NCI-H1417 treated with DMSO at 0.1 percent for 48 hours (cell line): ENCODE data around the gene FAM162B.
"Not testable (repeated sequence)": the region's sequence is repeated elsewhere in the genome, so short reads cannot be mapped to it uniquely, and the experiment has no call there.

ENCODE experiments used
- DNase-seq: peaks from one replicate; lab custom pipeline; 2025; lab: John Stamatoyannopoulos, UW

FAM162B gene

DNA sequence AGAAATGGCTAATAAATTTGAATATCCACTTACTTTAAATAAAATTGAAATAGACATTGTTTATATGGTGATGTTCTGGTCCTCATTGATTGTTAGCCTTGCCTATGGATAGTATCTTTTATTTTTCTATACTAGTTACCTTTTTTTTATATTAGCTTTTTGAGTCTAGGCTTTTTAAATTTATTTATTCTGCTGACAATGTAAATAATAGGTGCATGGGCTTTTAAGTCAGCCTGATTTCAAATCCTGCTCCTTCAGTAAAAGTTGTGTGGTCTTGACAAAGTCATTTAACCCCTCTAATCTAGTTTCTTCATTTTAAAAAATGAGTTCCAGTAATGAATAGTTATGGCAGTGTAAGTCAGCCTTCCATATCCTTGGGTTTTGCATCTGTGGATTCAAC, 38.6 kb downstream of the FAM162B start:
- no peak for DNase-seq

DNA sequence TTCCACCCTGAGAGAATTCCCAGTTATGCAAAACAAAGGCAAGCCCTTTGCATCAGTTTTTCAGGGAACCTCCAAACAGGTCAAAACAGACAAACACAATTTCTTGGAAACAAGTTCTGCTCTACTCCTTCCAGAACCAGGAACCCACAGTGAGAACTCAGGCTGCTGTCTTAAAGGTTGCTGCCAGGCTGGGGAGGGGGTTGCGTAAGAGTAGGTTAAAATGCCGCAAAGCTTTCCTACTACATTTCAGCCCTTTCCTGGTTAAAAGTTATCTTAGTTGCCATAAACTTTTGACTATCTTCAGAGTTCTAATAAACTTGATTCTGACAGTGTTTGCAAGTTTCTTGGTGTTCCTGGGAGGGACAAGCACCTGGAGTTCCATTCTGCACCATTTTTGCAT, 50.8 kb downstream of the FAM162B start:
- DNase-seq = no peak

DNA sequence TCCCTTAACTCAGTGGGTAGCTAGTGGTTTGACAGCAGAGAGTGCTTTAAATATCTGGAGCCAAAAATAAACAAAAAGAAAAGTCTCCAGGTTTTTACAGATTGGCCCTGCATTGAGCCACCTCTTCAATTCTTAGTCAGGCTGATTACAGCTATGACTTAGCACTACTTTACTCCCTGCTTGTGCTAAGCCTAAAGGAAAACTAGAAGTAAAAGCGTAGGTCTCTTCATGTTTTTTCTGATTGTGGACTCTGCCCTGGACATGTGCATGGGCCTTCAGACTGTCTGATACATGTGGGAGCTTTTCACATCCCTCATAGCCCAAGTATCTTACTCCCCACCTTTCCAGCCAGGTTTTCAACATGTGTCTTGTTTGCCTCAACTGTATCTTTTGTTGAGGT, 51.2 kb downstream of the FAM162B start:
- DNase-seq = no peak

- no peak for DNase-seq
Observed at GRCh38 chr6:116705917-116706316, 59.6 kb downstream of the FAM162B start.

DNA sequence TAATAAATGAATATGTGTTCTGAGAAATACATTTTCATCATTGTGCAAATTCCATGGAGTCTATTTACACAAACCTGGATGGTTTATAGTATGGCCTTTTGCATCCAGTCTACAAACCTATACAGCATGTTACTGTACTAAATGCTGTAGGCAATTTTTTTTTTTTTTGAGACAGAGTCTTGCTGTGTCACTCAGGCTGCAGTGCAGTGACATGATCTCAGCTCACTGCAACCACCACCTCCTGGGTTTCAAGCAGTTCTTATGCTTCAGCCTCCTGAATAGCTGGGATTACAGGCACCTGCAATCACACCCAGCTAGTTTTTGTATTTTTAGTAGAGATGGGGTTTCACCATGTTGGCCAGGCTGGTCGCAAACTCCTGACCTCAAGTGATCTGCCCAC, 61.6 kb downstream of the FAM162B start:
- not testable (repeated sequence) for DNase-seq
